HEK293 (cell line): ENCODE data around the gene CRTAP.

ENCODE experiments used
- KLF1 ChIP-seq: fragments of 450-650 bp; formaldehyde crosslinking; IDR thresholded peaks from 2 replicates; pipeline ENCODE4 v1.5.1; 2016; ENCODE audit warnings: missing biosample characterization, missing genetic modification characterization
- REST ChIP-seq: fragments of 450-650 bp; formaldehyde crosslinking; IDR thresholded peaks from 2 replicates; pipeline ENCODE4 v1.5.1; 2016; ENCODE audit warnings: missing biosample characterization, missing genetic modification characterization
- SP2 ChIP-seq: fragments of 450-650 bp; formaldehyde crosslinking; IDR thresholded peaks from 2 replicates; pipeline ENCODE4 v1.5.1; 2016; ENCODE audit warnings: missing biosample characterization, missing genetic modification characterization
- ZBTB1 ChIP-seq: fragments of 450-650 bp; formaldehyde crosslinking; IDR thresholded peaks from 2 replicates; pipeline ENCODE4 v1.5.1; 2016; ENCODE audit warnings: missing biosample characterization, missing genetic modification characterization
- ZBTB17 ChIP-seq: fragments of 450-650 bp; formaldehyde crosslinking; IDR thresholded peaks from 2 replicates; pipeline ENCODE4 v1.5.1; 2016; ENCODE audit warnings: missing biosample characterization, missing genetic modification characterization
- ZFP69B ChIP-seq: fragments of 450-650 bp; formaldehyde crosslinking; IDR thresholded peaks from 2 replicates; pipeline ENCODE4 v1.5.1; 2016; ENCODE audit warnings: missing biosample characterization, missing genetic modification characterization
- ZNF169 ChIP-seq: fragments of 450-650 bp; formaldehyde crosslinking; IDR thresholded peaks from 2 replicates; pipeline ENCODE4 v1.5.1; 2016; ENCODE audit warnings: missing biosample characterization, missing genetic modification characterization
- ZNF239 ChIP-seq: fragments of 450-650 bp; formaldehyde crosslinking; IDR thresholded peaks from 2 replicates; pipeline ENCODE4 v1.5.1; 2016; ENCODE audit warnings: missing biosample characterization, missing genetic modification characterization
- ZNF274 ChIP-seq, 2 experiments: fragments of 200-500 bp in 1 of 2; fragments of 450-650 bp in 1 of 2; sonication (Bioruptor generic) in 1 of 2; formaldehyde crosslinking in 1 of 2; IDR thresholded peaks; 2 replicates each; pipeline versions ENCODE4 v1.5.1 to v1.6.1; 2014 to 2016; ENCODE audit warnings: borderline replicate concordance in 1 of 2, inconsistent platforms in 1 of 2, low read length in 1 of 2, missing biosample characterization in 1 of 2, missing genetic modification characterization in 1 of 2
- ZNF416 ChIP-seq: fragments of 450-650 bp; formaldehyde crosslinking; IDR thresholded peaks from 2 replicates; pipeline ENCODE4 v1.5.1; 2016; ENCODE audit warnings: missing biosample characterization, missing genetic modification characterization
- ZNF777 ChIP-seq: fragments of 450-650 bp; formaldehyde crosslinking; IDR thresholded peaks from 2 replicates; pipeline ENCODE4 v1.5.1; 2017; ENCODE audit warnings: missing biosample characterization, missing genetic modification characterization, borderline replicate concordance
- TF ChIP-seq, protein P1 (sequence below): fragments of 450-650 bp; formaldehyde crosslinking; IDR thresholded peaks from 2 replicates; pipeline ENCODE4 v1.5.1; 2016; ENCODE audit warnings: missing biosample characterization, missing genetic modification characterization
- TF ChIP-seq, protein P2 (sequence below): sonication (generic); formaldehyde crosslinking; IDR thresholded peaks from 2 replicates; pipeline ENCODE4 v1.8.1; 2022; ENCODE audit warnings: mild to moderate bottlenecking, moderate library complexity, missing genetic modification reagents

- TF ChIP-seq, protein P1, sequence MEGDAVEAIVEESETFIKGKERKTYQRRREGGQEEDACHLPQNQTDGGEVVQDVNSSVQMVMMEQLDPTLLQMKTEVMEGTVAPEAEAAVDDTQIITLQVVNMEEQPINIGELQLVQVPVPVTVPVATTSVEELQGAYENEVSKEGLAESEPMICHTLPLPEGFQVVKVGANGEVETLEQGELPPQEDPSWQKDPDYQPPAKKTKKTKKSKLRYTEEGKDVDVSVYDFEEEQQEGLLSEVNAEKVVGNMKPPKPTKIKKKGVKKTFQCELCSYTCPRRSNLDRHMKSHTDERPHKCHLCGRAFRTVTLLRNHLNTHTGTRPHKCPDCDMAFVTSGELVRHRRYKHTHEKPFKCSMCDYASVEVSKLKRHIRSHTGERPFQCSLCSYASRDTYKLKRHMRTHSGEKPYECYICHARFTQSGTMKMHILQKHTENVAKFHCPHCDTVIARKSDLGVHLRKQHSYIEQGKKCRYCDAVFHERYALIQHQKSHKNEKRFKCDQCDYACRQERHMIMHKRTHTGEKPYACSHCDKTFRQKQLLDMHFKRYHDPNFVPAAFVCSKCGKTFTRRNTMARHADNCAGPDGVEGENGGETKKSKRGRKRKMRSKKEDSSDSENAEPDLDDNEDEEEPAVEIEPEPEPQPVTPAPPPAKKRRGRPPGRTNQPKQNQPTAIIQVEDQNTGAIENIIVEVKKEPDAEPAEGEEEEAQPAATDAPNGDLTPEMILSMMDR: no peak
- no peak for TF ChIP-seq ZNF274 (IDR thresholded peaks at IDR 0.05; ENCODE audit: low read length)
- no peak for TF ChIP-seq ZNF274 (tag by site-specific recombination; IDR thresholded peaks at IDR 0.05; ENCODE audit: borderline replicate concordance)
- no peak for TF ChIP-seq ZBTB17 (tag by site-specific recombination)
- TF ChIP-seq REST (tag by site-specific recombination): no peak
- no peak for TF ChIP-seq ZBTB1
- no peak for TF ChIP-seq ZNF169 (tag by site-specific recombination)
- TF ChIP-seq ZFP69B (tag by site-specific recombination): no peak
- no peak for TF ChIP-seq ZNF416 (tag by site-specific recombination)
- no peak for TF ChIP-seq ZNF239 (tag by site-specific recombination)
- TF ChIP-seq SP2 (tag by site-specific recombination): no peak
- TF ChIP-seq ZNF777 (tag by site-specific recombination): no peak
- no peak for TF ChIP-seq KLF1
- TF ChIP-seq, protein P2, sequence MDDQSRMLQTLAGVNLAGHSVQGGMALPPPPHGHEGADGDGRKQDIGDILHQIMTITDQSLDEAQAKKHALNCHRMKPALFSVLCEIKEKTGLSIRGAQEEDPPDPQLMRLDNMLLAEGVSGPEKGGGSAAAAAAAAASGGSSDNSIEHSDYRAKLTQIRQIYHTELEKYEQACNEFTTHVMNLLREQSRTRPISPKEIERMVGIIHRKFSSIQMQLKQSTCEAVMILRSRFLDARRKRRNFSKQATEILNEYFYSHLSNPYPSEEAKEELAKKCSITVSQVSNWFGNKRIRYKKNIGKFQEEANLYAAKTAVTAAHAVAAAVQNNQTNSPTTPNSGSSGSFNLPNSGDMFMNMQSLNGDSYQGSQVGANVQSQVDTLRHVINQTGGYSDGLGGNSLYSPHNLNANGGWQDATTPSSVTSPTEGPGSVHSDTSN: no peak
Measured at GRCh38 chr3:33071946-33072345, 41.9 kb upstream of the CRTAP start.
